ENCODE data around the gene WIZ. TPM values are rescaled to one million over a fixed set of nuclear protein-coding genes. Genes with fewer than 3 reads are reported as not detected.

Gene WIZ
- total RNA-seq, 1 donor from 2014 or later = 19.9 TPM

- H3K4me3 ChIP-seq (ENCODE audit: low read depth, low read length) = no peak overlapping the region
- no peak for DNase-seq (ENCODE audit: low read depth)
- no peak for TF ChIP-seq CTCF (conservative IDR thresholded peaks at IDR 0.05; ENCODE audit: low read depth, low read length)
Measured at GRCh38 chr19:15468675-15469512, 19.1 kb upstream of the WIZ start.

GRCh38 chr19:15467734-15468214, 18.0 kb upstream of the WIZ start:
- no peak for TF ChIP-seq CTCF (conservative IDR thresholded peaks at IDR 0.05; ENCODE audit: low read depth, low read length)
- no peak for DNase-seq (ENCODE audit: low read depth)
- H3K4me3 ChIP-seq (ENCODE audit: low read depth, low read length) = no peak overlapping the region

DNA sequence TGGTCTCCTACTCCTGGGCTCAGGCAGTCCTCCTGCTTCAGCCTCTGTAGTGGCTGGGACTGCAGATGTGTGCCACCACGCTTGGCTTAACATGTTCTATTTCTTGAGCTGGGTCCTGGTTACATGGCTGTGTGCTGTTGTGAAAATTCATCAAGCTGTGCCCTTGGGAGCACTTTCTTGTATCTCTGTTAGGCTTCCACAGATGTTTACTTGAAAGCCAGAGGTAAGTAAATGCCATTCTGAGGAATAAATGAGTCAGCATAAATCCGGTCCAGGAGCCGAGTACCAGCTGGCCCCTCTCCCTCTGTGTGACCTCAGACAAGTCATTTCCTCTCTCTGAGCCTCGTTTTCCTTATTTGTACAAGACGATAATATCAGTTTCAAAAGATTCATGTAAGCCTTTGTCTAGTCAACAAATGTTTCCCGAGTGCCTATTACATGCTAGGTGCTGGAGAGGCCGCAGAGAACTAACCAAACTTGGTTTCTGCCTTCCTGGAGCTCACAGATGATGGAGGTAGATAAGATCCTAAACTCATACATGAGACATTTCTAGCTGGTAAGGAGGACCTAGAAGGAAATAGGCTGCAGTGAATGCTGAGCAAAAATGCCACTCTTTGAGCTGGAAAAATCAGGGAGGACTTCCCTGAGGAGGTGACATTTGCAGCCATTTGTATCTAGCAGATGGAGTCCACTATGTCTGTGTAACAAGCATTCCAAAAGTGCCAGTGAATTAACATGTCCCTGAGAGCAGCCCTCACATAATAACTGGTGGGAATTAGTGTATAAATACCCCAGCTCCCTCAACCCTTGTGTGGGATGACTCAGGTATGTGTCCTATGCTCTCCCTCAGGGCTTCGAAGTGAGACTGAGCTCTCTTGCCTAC, 17.3 kb upstream of the WIZ start:
- no peak overlapping the region for H3K4me3 ChIP-seq (ENCODE audit: low read depth, low read length)
- no peak for DNase-seq (ENCODE audit: low read depth)
- TF ChIP-seq CTCF (conservative IDR thresholded peaks at IDR 0.05; ENCODE audit: low read depth, low read length) = no peak

DNA sequence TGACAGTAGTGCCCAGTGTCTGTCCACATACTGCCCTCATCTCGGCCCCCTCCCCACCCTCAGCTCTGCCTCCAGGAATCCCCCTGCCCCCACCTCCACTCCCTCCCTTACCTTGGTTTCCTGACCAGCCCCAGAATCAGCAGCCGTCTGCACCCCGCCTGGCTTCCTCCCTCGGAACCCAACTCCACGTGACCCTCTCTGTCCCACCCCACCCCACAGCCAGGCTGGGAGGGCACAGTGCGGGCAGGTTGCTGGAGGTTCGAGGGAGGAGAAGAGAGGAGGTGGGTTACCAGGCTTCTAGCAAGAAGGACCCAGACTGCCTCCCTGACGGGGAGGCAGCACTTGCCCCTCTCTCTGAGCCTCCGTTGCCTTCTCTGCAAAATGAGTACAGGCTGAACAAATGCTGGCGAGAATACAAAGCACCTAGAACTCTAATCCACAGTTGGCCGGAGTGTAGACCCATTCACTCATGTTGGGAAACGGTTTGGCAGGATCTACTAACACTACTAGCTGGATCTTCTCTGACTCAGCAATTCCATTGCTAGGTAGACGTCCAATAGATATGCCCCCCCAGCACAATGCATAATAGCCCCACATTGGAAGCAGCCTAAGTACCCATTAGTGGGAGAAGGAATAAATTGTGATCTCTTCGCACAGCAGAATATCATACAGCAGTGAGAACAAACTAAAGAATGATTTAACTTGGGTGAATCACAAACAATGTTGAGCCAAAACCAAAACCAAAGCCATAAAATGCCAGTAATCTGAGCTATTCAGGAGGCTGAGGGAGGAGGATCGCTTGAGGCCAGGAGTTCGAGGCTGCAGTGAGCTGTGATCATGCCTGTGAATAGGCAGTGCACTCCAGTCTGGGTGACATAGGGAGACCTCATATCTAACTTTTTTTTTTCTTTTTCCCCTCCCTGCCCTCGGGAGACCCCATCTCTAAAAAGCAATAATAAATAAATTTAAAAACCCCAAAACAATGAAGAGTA, 14.9 kb upstream of the WIZ start, which contains the start of gene RASAL3:
Gene RASAL3 (minus strand): TSS at position 151 of the 992 bp plus-strand sequence. CDS start 186 bp downstream, outside the sequence.
- H3K4me3 ChIP-seq (ENCODE audit: low read depth, low read length) = no peak within 1 kb of the TSS
- no peak for DNase-seq (ENCODE audit: low read depth)
- TF ChIP-seq CTCF (conservative IDR thresholded peaks at IDR 0.05; ENCODE audit: low read depth, low read length) = no peak

GRCh38 chr19:15463861-15464371, 14.2 kb upstream of the WIZ start:
- no peak for TF ChIP-seq CTCF (conservative IDR thresholded peaks at IDR 0.05; ENCODE audit: low read depth, low read length)

GRCh38 chr19:15461694-15462093, 11.9 kb upstream of the WIZ start:
- H3K4me3 ChIP-seq (ENCODE audit: low read depth, low read length) = no peak overlapping the region
- no peak for DNase-seq (ENCODE audit: low read depth)
- no peak for TF ChIP-seq CTCF (conservative IDR thresholded peaks at IDR 0.05; ENCODE audit: low read depth, low read length)

More at GRCh38 chr19:15463861-15464371, 14.2 kb upstream of the WIZ start:
- no peak for DNase-seq (ENCODE audit: low read depth)
- no peak overlapping the region for H3K4me3 ChIP-seq (ENCODE audit: low read depth, low read length)

Data from epithelial cell of proximal tubule (primary cell).